ENCODE results near the gene LILRB5. TPM values are rescaled to one million over a fixed set of nuclear protein-coding genes. Genes with fewer than 3 reads are reported as not detected.
A peak's percentile ranks its signal among the peaks of the same experiment; 100 is the strongest.

The LILRB5 gene
- total and polyA plus RNA-seq, 8 donors, result 0.23 to 3.1 (median 1.1) TPM

DNA sequence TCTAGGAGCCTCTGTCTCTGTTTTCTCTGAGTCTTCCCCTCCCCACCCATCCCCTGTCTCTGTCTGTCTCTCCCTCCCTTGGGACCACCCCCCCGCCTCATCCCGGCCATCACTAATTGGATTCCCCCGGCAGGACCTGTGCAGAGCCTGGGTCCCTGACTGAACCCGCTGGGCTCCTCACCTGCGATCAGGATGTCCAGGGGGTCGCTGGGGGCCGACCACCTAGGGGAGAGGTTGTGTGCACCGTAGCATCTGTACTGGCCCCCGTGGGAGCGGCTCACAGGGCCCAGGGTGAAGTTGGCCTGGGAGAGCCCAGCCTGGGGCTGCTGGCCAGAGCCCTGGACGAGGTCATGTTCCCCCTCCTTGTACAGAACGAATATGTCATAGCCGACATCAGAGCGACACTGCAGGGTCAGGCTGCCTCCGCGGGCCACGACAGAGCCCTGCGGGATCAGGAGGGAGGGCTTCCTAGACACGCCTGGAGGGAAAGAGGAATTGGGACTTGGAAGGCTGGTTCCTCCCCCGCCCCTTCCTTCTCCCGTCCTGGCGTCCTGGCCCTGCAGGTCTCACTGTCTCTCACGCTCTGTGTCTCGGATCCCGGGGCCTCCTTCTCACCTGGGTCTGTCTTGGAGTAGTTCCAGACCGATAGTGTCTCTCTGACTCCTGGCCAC is 1.8 kb downstream of the LILRB5 start:
- intact Hi-C loops (cut with DNase I), result no loop called here
- FAIRE-seq (no peak), DNase-seq (peak in 2 of 6 donors; percentile 41 to 47), ATAC-seq (no peak)
- H3K4me3 ChIP-seq, result no peak overlapping the region
- no peaks in the 10 kb centered on the region for H3K9me3 ChIP-seq
- no peak overlapping the region for H3K27ac ChIP-seq
- no peaks in the 10 kb centered on the region for H3K4me1 ChIP-seq
- no peaks in the 10 kb centered on the region for H3K36me3 ChIP-seq
- 28 to 37% methylated on average over 20 to 26 of the region's 26 CpGs for WGBS, 2 donors
- TF ChIP-seq, protein P1, sequence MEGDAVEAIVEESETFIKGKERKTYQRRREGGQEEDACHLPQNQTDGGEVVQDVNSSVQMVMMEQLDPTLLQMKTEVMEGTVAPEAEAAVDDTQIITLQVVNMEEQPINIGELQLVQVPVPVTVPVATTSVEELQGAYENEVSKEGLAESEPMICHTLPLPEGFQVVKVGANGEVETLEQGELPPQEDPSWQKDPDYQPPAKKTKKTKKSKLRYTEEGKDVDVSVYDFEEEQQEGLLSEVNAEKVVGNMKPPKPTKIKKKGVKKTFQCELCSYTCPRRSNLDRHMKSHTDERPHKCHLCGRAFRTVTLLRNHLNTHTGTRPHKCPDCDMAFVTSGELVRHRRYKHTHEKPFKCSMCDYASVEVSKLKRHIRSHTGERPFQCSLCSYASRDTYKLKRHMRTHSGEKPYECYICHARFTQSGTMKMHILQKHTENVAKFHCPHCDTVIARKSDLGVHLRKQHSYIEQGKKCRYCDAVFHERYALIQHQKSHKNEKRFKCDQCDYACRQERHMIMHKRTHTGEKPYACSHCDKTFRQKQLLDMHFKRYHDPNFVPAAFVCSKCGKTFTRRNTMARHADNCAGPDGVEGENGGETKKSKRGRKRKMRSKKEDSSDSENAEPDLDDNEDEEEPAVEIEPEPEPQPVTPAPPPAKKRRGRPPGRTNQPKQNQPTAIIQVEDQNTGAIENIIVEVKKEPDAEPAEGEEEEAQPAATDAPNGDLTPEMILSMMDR (IDR thresholded peaks at IDR 0.05), result no peak
- H3K27me3 ChIP-seq, result peaks cover 0 to 6% (median 2%) of the 10 kb centered on the region in 4 donors

DNA sequence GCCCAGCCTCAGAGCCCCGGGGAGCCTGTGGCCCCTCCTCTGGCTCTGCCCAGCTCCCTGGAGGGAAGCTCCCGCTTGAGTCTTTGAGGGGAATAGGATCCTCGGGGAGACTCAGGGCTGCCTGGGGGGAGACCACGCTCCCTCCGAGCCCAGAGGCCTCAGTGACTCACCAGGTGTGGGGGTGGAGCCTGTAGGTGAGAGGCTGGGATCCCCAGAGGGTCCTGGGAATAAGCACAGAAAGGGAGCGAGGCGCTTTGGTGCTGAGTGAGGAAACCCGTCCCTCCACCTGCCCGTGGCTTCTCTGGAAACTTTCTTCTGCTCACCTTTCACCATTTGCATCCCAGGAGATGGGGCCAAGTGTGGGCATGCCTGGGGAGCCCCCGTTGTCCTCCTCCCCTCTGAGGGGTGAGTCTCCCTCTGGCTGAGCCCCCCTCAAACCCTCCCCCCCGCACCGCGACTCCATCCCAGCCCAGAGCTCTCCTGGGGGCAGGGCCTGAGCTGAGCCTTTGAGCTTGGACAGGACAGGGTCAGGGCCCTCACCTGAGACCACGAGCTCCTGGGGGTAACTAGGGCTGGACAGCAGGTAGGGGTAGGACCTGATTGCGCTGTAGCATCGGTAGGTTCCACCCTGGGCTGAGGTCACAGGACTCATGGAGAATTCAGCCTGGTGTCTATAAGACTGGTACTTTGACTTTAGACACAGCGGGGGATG is 2.7 kb downstream of the LILRB5 start:
- Histone ChIP-seq H3K27me3 (peaks cover 0 to 6% (median 2%) of the 10 kb centered on the region in 4 donors), H3K4me1 (no peaks in the 10 kb centered on the region), H3K36me3 (no peaks in the 10 kb centered on the region), H3K9me3 (no peaks in the 10 kb centered on the region), H3K27ac (no peak overlapping the region), H3K4me3 (no peak overlapping the region)
- ATAC-seq (no peak), FAIRE-seq (no peak), DNase-seq (no peak)
- TF ChIP-seq, protein P1 (IDR thresholded peaks at IDR 0.05), result no peak
- 27 to 31% methylated on average over 17 of the region's 17 CpGs for WGBS, 2 donors
- intact Hi-C loops (cut with DNase I), result no loop called here

DNA sequence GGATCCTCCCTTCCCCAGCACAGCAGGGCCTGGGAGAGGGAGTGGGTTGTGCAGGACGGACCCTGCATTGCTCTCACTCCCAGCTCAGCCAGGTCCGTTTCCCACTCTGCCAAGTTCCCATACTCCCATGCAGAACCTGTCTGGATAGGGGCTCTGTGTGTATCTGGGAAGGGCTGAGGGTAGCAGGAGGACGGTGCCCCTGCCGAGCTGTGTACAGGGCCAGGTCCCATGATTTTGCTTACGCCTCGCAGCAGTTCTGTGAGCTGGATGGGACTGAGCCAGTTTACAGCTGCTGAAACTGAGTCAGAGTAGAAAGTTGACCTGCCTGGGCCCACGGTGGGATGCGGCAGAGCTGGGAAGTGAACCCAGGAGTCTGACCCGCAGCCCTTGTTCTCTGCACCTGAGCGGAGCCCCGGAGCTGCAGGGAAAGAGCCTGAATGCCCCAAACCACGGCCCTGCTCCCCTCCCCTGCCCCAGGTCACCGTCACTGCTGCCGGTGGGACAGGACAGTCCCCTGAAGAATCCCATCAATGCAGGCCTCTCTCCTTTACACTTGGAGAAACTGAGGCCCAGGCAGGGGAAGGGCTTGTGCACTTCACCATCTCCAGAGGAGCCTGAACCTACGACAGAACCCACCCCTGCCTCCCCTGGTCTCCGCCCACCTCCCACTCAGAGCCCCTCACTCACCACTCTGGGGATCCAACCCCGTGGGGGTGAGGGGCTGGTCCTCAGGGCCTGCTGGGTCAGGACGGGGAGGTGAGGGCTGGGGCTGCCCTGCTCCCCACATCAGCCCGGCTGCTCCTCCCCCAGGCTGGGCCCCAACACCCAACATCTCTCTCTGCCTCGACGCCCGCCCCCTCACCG is 3.5 kb downstream of the LILRB5 start:
- no peak overlapping the region for H3K4me3 ChIP-seq
- intact Hi-C loops (cut with DNase I), result no loop called here
- no peak for ATAC-seq
- TF ChIP-seq, protein P1 (IDR thresholded peaks at IDR 0.05), result no peak
- peak in 1 of 6 donors; percentile 44 for DNase-seq
- FAIRE-seq, result no peak
- H3K27ac ChIP-seq, result no peak overlapping the region
- H3K27me3 ChIP-seq, result peaks cover 0 to 6% (median 2%) of the 10 kb centered on the region in 4 donors
- H3K36me3 ChIP-seq, result no peaks in the 10 kb centered on the region
- no peaks in the 10 kb centered on the region for H3K9me3 ChIP-seq
- 44 to 47% methylated on average over 22 to 23 of the region's 23 CpGs for WGBS, 2 donors
- H3K4me1 ChIP-seq, result no peaks in the 10 kb centered on the region

DNA sequence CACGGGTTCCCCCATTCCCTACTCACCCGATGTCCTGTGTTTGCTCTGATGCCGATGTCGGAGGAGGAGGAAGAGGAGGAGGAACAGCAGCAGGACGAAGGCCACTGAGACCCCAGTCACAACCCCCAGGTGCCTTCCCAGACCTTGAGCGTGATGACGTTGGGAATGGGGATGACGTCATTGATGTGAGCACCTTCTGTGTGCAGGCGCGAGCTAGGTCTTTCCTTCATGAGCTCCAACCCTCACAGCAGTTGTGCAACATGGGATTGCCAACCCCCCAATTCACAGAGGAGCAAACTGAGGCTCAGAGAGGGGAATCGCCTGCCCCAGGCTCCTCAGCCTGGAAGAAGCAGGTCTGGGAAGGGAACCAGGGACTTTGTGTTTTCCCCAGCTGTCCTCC is 4.2 kb downstream of the LILRB5 start:
- ATAC-seq, result no peak
- FAIRE-seq, result no peak
- H3K9me3 ChIP-seq, result no peaks in the 10 kb centered on the region
- DNase-seq, result no peak
- H3K27me3 ChIP-seq, result peaks cover 0 to 6% (median 2%) of the 10 kb centered on the region in 4 donors
- WGBS, 2 donors, result 52 to 59% methylated on average over 11 of the region's 11 CpGs
- H3K4me3 ChIP-seq, result no peak overlapping the region
- no peaks in the 10 kb centered on the region for H3K4me1 ChIP-seq
- no peaks in the 10 kb centered on the region for H3K36me3 ChIP-seq
- TF ChIP-seq, protein P1 (IDR thresholded peaks at IDR 0.05), result no peak
- intact Hi-C loops (cut with DNase I), result no loop called here
- H3K27ac ChIP-seq, result no peak overlapping the region
